ENCODE results near the gene TRIP13. TPM values are rescaled to one million over a fixed set of nuclear protein-coding genes. Genes with fewer than 3 reads are reported as not detected.

Gene TRIP13
- total RNA-seq, 1 experiment from 2014 or later = 42.6 TPM

DNA sequence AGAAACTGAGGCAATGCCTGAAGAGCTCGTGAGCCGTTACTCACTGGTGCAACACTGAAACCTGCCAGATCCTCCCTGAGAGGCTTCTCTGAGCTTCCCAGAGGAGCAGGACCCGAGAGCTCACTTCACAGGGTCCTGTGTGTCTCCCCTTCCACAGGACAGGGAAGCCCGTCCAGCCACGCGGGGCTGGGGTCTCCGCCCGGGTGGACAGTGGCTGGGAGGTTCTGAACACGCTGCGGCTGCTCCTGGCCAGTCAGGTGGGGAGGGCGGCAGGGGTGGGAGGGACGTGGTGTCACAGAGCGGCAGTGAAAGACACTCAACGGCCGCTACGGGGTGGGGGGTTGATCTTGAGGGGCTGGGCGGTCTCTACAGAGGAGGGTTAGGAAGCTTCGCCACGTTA lies 41.6 kb upstream of the TRIP13 start:
- Histone ChIP-seq H2BK20ac (ENCODE audit: low read depth, low read length, poor library complexity, severe bottlenecking) (no peak overlapping the region), H2BK12ac (ENCODE audit: insufficient read length, low read depth, low read length) (no peak overlapping the region), H3K18ac (ENCODE audit: insufficient read length, low read depth, low read length) (no peak overlapping the region), H3K79me2 (ENCODE audit: insufficient read depth, low read length) (no peaks in the 10 kb centered on the region), H3K14ac (ENCODE audit: insufficient read depth, low read length) (no peak overlapping the region), H2AFZ (ENCODE audit: low read length) (no peak overlapping the region), H3K79me1 (ENCODE audit: insufficient read depth, low read depth, low read length, poor library complexity, severe bottlenecking) (no peaks in the 10 kb centered on the region), H3K23me2 (ENCODE audit: insufficient read length, low read depth, low read length, poor library complexity, severe bottlenecking) (no peaks in the 10 kb centered on the region), H3K4ac (ENCODE audit: low read depth, low read length) (no peak overlapping the region), H4K20me1 (ENCODE audit: control insufficient read depth, insufficient read depth, insufficient read length) (no peaks in the 10 kb centered on the region), H3K4me2 (ENCODE audit: insufficient read depth, insufficient read length, low read length) (no peak overlapping the region), H3T11ph (ENCODE audit: low read length) (no peak overlapping the region), H3K23ac (ENCODE audit: insufficient read length, low read depth, low read length) (no peak overlapping the region), H4K5ac (ENCODE audit: insufficient read length, low read depth, low read length) (no peak overlapping the region), H3K27me3 (ENCODE audit: insufficient read depth, low read length) (no peaks in the 10 kb centered on the region), H3K56ac (ENCODE audit: insufficient read length, low read depth, low read length) (no peak overlapping the region), H4K8ac (replicated peaks; ENCODE audit: insufficient read length, low read depth, low read length) (no peak overlapping the region), H2AK5ac (ENCODE audit: insufficient read length, low read length) (no peak overlapping the region), H2BK120ac (ENCODE audit: low read depth, low read length, poor library complexity, severe bottlenecking) (no peak overlapping the region), H3K4me1 (ENCODE audit: insufficient read depth, low read length) (no peaks in the 10 kb centered on the region), H2BK15ac (ENCODE audit: low read depth, low read length) (no peak overlapping the region), H3K9ac (ENCODE audit: extremely low read depth, insufficient read length, low read length) (no peak overlapping the region), H3K27ac (ENCODE audit: insufficient read length, low read depth, low read length) (no peak overlapping the region), H3K9me3 (ENCODE audit: control insufficient read depth, low read depth, low read length) (no peaks in the 10 kb centered on the region), H2BK5ac (ENCODE audit: insufficient read length, low read length) (no peak overlapping the region), H4K91ac (ENCODE audit: insufficient read length, low read depth, low read length) (no peak overlapping the region)
- no CpG with 5 or more reads among the region's 19 CpGs for WGBS (ENCODE audit: extremely low coverage, insufficient read length, low lambda C conversion rate)
- DNase-seq = no peak
- H3K27ac Mint-ChIP-seq = no peak overlapping the region
- H3K36me3 Mint-ChIP-seq (ENCODE audit: insufficient read depth in 1 of 3, low read depth in 3 of 3) = peaks cover 0 to 7% (median 0%) of the 10 kb centered on the region in 3 experiments; a peak in 3 of 7 replicates
- H3K4me3 Mint-ChIP-seq = no peak overlapping the region
- no peaks in the 10 kb centered on the region for H3K9me3 Mint-ChIP-seq
- peaks cover 10% of the 10 kb centered on the region; the same call in 1 of the 2 replicates for H3K27me3 Mint-ChIP-seq (ENCODE audit: low read depth)
- TF ChIP-seq, protein P1, sequence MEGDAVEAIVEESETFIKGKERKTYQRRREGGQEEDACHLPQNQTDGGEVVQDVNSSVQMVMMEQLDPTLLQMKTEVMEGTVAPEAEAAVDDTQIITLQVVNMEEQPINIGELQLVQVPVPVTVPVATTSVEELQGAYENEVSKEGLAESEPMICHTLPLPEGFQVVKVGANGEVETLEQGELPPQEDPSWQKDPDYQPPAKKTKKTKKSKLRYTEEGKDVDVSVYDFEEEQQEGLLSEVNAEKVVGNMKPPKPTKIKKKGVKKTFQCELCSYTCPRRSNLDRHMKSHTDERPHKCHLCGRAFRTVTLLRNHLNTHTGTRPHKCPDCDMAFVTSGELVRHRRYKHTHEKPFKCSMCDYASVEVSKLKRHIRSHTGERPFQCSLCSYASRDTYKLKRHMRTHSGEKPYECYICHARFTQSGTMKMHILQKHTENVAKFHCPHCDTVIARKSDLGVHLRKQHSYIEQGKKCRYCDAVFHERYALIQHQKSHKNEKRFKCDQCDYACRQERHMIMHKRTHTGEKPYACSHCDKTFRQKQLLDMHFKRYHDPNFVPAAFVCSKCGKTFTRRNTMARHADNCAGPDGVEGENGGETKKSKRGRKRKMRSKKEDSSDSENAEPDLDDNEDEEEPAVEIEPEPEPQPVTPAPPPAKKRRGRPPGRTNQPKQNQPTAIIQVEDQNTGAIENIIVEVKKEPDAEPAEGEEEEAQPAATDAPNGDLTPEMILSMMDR (conservative IDR thresholded peaks at IDR 0.05) = no peak
- H3K4me1 Mint-ChIP-seq = no peaks in the 10 kb centered on the region

All from H9 (cell line).